Erythroblast (primary cell): Measurements from ENCODE around the gene TSPAN13.

Experiments used
- DNase-seq, 2 experiments: peaks; one replicate each; lab custom pipeline; 2025; lab: John Stamatoyannopoulos, UW
- GATA1 ChIP-seq: IDR thresholded peaks from 2 replicates; pipeline ENCODE4 v1.6.1; 2011; ENCODE audit warnings: low read depth, mild to moderate bottlenecking, control low read depth, low read length, moderate library complexity
- POLR2A ChIP-seq: IDR thresholded peaks from 2 replicates; pipeline ENCODE4 v1.6.1; 2011; ENCODE audit warnings: mild to moderate bottlenecking, low read length

Gene TSPAN13

DNA sequence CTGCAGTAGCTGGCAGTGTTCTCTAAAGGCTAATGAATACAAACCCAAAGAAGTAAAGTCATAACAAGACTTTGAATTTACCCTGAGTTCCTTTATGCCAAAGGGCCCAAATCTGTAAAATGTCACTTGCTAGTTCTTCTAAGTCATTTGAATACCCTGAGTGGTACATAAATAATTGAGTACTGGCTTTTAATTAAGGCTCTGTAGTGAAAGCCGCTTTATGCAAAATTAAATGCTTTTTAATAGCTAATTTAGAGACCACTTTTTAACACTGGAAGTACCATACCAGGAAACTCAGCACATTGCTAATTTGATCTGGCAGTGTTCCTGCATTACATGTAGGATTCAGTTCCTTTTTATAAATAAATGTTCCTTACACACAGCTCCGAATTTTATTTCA, 24.0 kb upstream of the TSPAN13 start:
- TF ChIP-seq POLR2A (no peak), GATA1 (no peak)
- no peak for DNase-seq

DNA sequence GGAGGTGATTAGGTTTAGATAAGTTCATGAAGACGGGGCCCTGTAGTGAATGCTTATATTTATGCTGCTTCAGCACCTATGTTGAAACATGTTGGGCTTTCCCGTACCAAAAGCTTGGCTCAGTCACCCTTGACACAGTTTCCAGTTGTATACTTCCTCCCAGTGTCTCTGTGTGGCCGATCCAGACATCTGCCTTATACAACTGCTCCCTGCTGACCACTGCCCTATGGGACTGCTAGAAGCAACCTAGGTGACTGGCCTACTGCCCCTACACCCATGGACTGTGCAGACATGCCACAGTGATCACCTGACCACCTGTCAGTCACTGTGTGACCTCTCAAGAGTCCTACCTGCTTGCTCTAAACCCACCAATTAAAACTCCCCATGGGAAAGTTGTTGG, 22.6 kb upstream of the TSPAN13 start:
- no peak for TF ChIP-seq POLR2A
- no peak for TF ChIP-seq GATA1
- DNase-seq = no peak

DNA sequence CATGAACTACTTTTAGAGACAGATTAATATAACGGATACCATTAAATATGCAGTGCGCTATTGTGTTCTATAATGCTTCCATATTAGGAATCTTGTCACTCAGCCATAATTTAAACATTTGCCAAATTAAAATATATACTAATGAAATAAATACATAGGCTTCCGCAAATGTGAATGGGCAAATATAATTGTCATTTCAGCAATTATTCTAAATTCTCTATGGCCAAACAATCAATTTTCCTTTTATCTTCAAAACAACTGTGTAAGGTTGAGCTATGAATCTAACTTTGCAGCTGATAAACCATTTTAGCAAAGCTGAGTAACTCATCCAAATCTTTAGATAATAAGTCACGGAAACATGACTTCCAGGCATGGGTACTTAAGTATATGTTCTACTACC, 20.7 kb upstream of the TSPAN13 start:
- TF ChIP-seq GATA1 (no peak), POLR2A (no peak)
- DNase-seq = no peak

DNA sequence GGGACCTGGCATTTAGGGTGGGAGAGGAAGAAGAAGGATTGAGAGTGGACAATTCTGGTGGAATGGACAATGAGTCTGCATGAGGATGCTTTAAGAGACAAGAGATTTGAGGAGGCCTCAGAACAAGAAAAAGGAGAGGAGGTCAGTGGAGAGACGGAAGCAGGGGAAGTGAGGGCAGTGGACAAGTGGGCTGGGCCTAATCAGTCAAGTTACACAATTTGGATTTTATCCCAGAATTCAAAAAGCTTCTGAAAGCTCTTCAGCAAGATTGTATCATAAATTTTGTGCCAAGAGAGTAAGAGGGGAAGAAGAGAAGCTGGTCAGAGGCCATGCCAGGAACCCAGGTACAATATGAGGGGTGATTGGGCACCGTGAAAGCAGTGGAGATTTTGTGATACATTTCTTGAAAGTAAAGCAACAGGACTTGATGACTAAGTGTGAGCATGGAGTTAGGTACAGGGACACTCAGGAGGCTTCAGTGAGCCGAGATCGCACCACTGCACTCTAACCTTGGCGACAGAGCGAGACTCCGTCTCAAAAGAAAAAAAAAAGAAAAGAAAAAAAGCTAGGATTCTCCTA, 19.3 kb upstream of the TSPAN13 start:
- TF ChIP-seq POLR2A = no peak
- no peak for TF ChIP-seq GATA1
- no peak for DNase-seq

DNA sequence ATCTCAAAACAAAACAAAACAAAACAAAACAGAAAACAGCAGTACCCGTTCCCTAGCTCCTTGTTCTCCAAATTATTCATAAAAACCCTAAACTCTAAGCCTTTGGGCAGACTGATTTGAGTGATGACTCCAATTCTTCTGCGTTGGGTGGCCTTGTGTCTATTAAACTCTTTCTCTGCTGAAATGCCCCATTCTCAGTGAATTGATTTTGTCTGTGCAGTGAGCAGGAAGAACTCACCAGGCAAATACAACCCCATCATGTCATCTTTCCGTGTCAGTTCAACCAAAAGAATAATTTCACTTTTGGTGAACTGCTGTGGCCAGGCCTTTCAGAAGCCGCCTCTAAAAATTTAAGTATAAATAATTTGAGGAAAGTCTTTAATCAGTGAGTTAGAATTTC, 18.5 kb upstream of the TSPAN13 start:
- TF ChIP-seq POLR2A (no peak), GATA1 (no peak)

DNA sequence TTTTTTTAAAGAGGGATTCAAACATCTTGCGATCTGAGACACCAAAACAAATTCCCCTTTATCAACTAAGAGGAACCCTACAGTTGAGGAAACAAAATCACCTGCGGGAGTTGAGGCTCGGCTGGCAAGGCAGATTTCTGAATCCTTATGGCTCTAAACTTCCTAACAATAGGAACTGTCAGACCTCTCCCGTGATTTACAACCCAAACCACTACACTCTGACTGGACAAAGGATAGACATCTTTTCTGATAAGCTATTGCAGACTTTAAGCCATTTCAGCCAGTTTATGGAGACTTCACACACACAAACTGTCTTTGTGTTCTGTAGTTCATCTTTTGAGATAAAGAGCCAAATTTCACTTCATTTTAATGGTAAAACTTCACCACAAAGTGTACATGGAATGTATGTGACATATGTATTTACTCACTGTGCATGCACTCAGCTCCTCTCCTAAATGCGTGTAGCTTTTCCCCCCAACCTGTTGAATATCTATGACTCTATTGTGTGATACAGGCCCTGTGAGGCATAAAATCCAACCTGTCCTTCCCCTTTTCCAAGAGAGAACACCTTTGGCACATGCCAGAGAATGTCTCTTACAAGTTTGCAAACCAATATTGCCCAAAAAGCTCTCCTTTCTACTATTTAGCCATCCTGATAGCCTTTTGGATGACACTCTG, 15.4 kb upstream of the TSPAN13 start:
- DNase-seq = no peak
- TF ChIP-seq POLR2A (no peak), GATA1 (no peak)

More for the DNA sequence above, 18.5 kb upstream of the TSPAN13 start:
- DNase-seq = no peak

DNA sequence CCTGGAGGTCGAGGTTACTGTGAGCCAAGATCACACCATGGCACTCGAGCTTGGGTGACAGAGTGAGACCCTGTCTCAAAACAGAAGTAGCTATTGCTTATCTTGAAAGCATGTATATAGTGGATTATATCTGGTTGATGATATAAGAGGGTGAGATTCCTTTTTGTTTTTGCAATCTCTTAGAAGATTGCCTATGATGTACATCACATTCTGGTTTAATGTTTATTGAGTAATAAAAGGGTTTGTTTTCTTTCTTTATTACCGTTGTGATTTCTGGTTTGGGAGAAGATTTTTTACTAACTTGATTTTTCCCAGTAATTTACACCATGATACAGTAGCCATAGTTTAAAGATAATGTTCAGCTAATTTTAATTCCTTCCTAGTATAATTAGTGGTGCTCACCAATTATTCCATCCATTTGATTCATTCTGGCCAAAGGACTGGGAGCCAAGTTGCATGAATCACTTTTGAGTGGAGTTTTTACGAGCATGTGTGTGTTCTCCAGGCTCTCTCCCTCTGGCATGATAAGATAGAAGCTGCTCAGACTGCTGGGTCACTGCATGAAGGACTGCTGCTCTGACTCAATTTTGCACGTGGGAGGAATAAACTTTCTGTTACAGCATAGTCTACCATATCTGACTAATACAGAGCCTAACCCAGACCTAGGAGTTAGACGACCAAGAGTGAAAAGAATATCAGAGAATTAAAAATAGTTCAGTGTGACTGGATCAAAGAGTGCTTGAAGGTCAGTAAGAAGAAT, 13.5 kb upstream of the TSPAN13 start:
- peak; percentile 94 to 96 for DNase-seq
- TF ChIP-seq GATA1 (peak; percentile 61), POLR2A (peak; percentile 7)

DNA sequence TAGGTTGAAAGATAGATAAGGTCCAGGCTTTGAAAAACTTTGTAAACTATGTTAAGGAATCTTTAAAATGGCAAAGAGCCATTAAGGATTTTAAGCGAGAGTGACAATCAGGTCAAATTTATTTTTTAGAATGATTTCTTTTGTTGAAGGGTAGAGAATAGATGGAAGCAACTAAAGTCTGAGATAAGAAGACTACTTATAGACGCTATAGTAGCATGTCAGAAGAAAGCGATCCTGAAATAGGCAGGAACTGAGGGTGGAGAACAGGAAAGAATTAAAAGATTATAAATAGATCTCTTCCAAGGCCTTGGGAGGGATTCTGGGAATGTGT, 13.0 kb upstream of the TSPAN13 start:
- no peak for TF ChIP-seq GATA1
- peak; percentile 9 for TF ChIP-seq POLR2A

DNA sequence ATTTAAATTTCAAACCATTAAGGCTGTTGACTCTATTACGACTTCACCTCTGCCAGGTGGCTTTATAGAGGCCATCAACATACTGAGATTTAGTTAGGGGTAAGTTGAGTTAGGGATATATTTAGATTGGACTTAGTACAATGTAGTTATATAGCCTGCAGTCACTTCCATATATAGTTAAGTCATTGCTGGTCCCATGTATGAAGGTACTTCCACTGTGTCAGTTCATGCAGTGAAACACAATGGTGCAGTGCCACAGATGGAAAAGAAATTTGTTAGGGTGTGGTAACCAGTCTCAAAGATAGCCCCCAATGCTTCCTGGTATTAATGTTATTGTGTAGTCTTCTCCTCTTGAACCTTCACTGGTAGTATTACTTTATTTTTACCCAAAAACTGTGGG, 12.6 kb upstream of the TSPAN13 start:
- DNase-seq = peak; percentile 16 to 50
- peak; percentile 3 for TF ChIP-seq POLR2A
- TF ChIP-seq GATA1 = no peak

More for the DNA sequence above, 13.0 kb upstream of the TSPAN13 start:
- no peak for DNase-seq

DNA sequence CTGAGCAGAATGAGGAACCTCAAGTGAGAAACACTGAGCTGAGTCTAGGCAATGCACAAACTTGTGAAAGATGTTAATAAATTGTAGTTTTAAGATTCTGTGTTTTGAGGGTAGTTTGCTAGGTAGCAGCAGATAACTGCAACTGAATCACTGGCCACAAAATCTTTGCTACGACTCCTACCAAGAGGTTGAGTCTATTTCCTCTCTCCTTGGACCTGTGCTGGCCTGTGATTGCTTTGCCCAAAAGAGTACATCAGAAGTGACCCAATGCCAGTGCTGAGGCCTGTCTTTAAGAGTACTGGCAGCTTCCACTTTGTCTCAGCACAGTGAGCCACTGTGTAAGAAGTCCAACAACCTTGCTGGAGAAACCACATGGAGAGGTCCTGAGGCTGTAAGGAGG, 11.9 kb upstream of the TSPAN13 start:
- DNase-seq = peak in 1 of 2 experiments; percentile 49
- TF ChIP-seq GATA1 = no peak
- no peak for TF ChIP-seq POLR2A

DNA sequence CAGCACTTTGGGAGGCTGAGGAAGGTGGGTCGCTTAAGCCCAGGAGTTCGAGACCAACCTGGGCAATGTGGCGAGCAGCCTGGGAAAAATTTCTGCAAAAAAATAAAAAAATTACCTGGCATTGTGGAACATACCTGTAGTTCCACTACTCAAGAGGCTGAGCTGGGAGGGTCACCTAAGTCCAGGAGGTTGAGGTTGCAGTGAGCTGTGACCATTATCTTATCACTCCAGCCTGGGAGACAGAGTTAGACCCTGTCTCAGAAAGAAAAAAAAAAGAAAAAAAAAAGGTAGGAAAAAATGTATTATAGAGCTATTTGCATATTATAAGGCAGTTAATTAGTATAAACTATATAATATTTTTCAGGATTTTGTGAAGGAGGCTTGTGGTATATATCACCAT, 11.0 kb upstream of the TSPAN13 start:
- peak; percentile 66 to 80 for DNase-seq

DNA sequence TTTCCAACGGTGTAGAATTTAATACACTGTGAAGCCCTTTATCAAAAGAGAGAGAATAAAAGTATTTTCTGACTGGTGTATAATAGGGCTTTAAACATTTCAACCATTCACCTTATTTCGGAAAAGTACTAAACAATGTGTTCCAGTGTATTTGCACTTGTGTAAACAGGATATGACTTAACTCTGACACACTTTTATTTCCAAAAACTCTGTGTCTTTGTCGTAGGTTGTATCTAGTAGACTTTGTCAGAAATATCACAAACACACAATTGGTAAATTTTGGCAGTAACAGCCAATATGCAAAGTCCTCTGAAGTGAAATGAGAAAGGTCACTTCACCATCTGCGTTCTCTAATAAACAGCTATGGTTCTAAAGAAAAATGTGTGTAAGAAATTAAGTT, 10.3 kb upstream of the TSPAN13 start:
- TF ChIP-seq GATA1 (no peak), POLR2A (no peak)
- peak in 1 of 2 experiments; percentile 35 for DNase-seq

More for the DNA sequence above, 11.0 kb upstream of the TSPAN13 start:
- TF ChIP-seq POLR2A = no peak

DNA sequence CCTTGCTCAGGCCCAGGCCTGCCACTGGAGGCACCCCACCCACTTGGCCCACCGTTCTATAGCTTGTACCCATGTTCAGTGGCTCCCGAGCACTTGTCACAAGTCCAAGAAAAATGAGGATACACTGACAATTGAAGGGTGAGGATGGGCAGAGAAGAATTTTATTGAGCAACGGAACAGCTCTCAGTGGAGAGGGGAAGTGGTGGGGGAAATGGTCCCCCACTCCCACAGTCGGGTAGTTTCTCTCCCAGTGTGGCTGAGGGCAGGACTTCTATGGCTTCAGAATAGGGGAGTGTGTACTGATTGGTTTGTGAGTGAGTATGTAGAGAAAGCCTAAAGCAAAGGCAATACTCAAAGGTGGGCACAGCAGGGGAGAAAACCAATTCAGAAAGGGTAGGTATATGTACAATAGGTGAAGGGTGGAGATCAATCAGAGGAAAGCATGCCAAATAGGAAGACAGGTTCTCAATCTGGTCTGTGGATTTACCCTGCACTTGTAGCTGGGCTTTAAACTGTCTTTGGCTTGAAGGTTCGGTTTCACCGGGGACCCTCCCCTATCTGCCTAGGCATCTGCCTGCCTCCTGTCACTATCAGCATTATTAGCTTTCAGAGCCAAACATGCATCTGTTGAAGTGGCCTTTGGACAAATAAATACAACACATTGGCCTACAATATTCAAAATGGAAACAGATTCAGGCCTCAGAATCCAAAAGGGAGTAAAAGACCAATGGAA, 8.9 kb upstream of the TSPAN13 start:
- peak; percentile 29 to 65 for DNase-seq
- TF ChIP-seq GATA1 (no peak), POLR2A (no peak)

DNA sequence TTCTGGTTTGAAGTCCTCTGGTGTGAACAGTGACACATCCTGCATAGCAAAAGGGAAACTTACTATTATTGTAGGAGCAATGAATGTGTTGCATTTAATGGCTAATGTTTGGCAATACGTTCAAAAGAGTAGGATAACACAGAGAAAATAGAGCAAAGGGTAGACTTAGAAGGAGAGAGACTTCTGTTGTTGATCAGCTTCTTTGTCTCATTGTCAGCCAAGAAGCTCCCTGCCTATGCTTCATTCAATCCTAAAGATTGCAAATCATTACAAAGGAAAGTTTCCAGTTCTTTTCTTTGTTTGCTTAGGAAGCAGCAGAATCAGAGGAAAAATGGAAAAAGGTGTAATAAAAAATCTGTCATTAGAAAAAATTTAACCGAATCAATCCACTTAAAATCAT, 7.9 kb upstream of the TSPAN13 start:
- DNase-seq = no peak
- TF ChIP-seq POLR2A (no peak), GATA1 (no peak)
